Fibroblast of pulmonary artery (primary cell): ENCODE results near the gene RAC2.

Experiments used
- DNase-seq: peaks from one replicate; pipeline ENCODE4 v3.0.0-alpha.2; 2010; ENCODE audit warnings: low read depth
- H3K4me3 ChIP-seq: replicated peaks from 2 replicates; pipeline ENCODE4 v1.5.1; 2011; ENCODE audit warnings: low read depth, mild to moderate bottlenecking, control low read depth, low read length, moderate library complexity
- CTCF ChIP-seq: IDR thresholded peaks from 2 replicates; pipeline ENCODE4 v1.5.1; 2011; ENCODE audit warnings: mild to moderate bottlenecking, control low read depth, low read length, inconsistent platforms; ENCODE audit errors: missing control alignments

Gene RAC2

GRCh38 chr22:37276776-37277175 is 32.7 kb upstream of the RAC2 start:
- no peak overlapping the region for H3K4me3 ChIP-seq
- DNase-seq: peak; percentile 33
- no peak for TF ChIP-seq CTCF

- H3K4me3 ChIP-seq: no peak overlapping the region
- no peak for TF ChIP-seq CTCF
- no peak for DNase-seq
These were observed 31.6 kb upstream of the RAC2 start for GRCh38 chr22:37275622-37276021.

GRCh38 chr22:37275134-37275533 is 31.1 kb upstream of the RAC2 start:
- DNase-seq: no peak
- no peak for TF ChIP-seq CTCF
- H3K4me3 ChIP-seq: no peak overlapping the region

- no peak for TF ChIP-seq CTCF
- DNase-seq: no peak
- no peak overlapping the region for H3K4me3 ChIP-seq
These were observed 30.4 kb upstream of the RAC2 start for GRCh38 chr22:37274380-37274862.

GRCh38 chr22:37273846-37274225 is 29.8 kb upstream of the RAC2 start:
- no peak for TF ChIP-seq CTCF
- DNase-seq: no peak
- no peak overlapping the region for H3K4me3 ChIP-seq

GRCh38 chr22:37273126-37273845 is 29.2 kb upstream of the RAC2 start:
- H3K4me3 ChIP-seq: no peak overlapping the region
- DNase-seq: peak; percentile 68
- no peak for TF ChIP-seq CTCF

GRCh38 chr22:37270928-37271650 is 27.0 kb upstream of the RAC2 start:
- DNase-seq: peak; percentile 39
- H3K4me3 ChIP-seq: no peak overlapping the region
- TF ChIP-seq CTCF: no peak
